CD1c-positive myeloid dendritic cell (primary cell): Measurements from ENCODE around the gene CDC42.

ENCODE experiments used
- DNase-seq: peaks from one replicate; pipeline ENCODE4 v3.0.0-alpha.2; 2016; ENCODE audit errors: extremely low spot score

Gene CDC42

DNA sequence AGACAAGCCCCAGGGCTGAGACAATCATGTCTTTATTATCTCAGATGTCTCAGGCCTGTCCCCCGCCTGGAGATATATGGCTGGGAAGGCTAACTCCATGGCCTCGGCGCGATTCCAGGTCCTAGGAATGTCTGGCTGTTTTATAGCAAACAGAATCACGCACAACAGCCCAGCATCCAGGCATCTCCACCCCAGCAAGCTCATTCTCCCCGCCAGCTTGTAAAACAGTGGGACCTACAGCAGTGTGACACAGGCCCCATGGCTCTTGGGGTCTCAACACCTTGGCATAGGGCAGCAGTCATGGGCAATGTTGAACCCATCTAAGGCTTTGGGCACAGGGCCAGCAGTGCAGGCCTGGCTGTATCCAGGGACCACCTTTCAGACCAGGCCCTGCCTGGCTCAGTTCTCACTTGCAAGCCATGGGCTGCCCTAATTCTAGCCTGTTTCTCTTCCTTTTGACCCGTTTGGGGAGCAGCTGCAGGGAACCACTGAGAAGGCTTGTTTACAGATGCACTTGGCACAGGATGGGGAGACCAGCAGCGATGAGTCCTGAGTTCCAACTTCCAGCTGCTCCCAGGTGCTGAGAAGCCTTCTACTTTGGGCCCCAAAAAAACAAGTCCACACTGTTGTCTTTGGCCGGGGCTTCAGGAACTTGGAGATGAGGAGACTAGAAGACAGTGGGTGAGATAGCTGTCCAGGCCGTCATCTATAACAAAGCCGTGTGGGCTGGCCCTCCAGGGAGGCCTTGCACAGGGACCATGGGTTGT is 56.0 kb downstream of the CDC42 start:
- no peak for DNase-seq

DNA sequence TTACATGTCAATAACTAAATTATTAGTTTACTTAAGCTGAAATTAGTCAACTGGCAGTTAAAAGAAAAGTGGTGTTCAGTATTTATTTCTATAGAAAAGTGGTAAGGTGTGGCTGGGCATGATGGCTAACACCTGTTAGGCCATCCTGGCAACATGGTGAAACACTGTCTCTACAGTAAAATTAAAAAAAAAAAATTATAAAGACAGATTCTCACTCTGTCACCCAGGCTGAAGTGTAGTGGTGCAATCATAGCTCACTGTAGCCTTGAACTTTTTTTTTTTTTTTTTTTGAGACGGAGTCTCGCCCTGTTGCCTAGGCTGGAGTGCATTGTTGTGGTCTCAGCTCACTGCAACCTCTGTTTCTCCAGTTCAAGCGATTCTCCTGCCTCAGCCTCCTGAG is 57.5 kb downstream of the CDC42 start:
- DNase-seq = no peak

DNA sequence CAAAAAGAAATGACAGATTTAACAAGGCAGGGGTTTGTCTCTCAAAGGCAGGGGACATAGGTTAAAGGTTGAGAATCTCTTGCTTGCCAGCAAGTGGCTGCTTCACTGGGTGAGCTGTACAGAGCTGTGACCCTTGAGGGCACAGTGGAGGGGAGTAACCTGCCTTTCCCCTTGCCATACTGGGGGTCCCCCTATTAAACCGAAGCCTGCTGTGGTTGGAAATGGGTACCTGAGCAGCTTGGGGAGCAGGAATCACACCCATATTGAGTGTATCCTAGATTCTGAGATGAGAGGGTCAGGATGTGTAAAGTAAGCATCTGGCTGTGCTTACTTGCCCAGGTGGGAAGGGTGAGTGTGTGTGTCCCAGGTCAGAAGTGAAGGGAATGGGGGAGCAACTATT is 58.6 kb downstream of the CDC42 start:
- DNase-seq = no peak

DNA sequence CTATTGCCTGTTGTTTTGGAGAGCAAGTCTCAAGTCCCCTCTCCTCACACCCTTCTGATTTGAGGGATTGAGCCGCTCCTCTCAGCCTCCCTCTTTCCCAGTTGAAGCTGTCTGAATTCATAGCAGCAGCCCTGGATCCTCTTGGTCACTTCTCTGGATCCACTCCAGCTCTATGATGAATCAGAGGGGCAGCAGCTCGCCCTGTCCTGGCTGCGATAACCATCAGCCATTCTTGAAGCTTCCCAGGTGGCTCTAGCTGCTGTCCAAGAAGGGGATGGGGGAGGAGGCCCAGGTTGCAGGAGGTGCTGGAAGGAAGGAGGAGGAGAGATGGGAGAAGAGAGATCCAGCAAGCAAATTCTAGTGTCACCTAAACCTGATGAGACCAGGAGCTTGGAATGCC is 59.1 kb downstream of the CDC42 start:
- no peak for DNase-seq

DNA sequence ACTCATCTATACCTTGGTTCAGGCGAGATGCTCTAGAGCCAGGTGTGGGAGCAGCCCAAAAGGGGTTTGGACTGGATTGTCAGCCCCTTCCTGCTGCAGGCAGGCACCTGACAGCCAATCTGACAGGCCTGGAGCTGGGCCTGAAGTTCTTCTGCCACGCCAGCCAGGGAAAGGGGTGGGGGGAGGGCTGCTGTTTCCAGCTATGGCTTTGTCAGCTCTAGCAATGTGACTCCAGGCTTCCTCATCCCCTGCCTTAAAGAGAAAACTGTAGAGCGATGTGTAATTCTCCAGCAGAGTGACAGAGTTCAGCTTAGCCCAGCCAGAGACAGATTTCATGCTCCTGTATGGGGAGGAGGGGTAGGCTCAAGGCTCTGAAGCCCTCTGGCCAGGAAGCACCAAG is 60.0 kb downstream of the CDC42 start:
- DNase-seq = no peak

DNA sequence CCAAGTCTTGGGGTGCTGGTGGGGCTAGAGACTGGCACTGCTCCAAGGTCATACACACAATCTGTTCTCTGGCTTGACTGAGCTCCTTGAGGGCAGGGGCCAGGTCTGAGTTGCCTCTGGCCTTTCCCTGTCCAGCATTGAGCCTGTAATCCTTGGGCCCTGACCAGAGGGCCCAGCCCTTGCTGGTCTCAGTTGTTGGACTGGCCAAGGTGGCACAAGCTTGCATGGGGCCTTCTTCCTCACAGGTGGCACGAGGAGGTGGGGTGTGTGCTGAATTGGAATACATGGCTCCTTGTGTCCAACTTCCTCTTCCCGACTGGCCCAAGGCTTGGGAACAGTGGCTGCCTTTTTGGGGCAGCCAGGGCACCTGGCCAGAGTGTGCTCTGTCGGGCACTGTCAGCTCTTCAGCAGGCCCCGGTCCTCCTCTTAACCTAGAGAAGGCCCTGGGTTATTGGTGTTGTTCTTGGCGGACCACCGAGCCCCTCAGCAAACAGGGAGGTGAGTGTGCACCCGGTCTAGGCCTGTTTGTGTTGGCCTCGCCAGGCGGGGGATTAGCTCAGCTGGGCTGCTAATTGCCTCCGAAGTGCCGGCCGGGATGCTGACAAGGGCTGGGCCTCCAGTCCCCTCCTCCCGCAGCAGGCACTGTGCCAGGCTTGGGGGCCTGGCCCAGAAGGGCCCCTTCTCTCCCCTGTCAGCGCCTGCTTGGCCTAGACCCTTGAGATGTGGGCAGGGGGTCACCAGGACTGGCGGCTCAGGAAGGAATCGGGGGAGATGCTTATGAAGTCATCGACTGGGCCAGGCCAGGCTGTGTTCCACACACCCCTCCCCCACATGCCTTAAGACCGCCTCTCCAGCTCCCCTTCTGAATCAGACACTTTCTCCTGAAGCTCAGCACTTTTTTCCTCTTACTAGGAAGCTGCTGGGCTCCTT is 61.8 kb downstream of the CDC42 start:
- no peak for DNase-seq

DNA sequence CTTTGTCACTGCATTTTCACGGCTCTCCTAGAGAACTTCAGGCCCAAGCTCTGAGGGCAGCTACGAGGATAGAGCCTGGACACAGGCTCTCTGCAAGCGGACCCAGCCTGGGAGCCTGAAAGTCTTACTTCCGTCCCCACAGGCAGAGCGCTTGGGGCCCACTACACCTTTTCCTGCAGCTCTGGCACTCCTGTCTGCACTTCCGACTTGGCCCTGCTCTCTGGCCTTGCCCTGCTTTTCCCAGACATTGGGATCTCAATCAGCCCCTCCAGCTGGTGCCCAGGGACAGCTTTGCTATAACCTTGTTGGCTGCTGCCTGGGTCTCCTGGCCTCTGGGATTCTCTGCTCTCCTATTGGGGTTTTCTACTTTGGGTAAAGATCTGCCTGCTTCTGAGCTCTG is 62.8 kb downstream of the CDC42 start:
- DNase-seq = no peak

DNA sequence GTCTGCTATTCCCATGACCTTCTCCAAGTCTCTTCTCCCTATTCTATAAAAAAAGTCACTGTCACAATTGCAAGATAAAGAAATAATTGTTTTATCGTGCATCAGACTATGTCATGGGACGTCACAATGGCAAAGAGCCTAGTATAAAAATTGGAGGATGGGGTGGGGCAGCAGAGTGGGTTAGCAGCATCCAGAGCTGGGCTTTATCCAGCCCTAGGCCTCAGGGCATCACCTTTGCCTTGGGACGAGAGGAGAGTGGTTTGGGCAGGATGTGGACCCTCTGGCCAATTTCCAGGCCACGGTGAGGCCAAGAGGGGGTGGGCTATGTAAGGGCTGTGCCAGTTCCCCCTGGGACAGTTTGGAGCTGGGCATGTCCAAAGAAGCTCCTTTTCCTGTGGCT is 64.7 kb downstream of the CDC42 start:
- no peak for DNase-seq

DNA sequence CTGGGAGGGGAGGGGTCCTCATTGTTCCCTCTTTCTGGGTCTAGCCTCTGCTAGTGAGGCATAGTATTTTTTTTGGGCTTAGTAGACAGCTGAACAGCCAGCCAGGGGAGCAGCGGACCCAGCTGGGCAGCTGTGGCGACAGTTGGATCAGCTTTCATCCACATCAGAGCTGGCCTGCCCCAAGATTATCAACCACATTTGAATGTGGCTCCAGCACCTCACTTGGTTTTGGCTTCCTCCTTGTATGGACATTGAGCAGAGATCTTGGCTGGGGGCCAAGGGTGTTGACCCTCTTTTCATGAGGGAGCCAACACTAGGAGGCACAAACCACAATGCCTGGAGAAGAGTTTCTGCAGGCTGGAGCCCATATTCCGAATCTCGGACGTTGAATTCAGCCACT is 65.3 kb downstream of the CDC42 start:
- DNase-seq = no peak

DNA sequence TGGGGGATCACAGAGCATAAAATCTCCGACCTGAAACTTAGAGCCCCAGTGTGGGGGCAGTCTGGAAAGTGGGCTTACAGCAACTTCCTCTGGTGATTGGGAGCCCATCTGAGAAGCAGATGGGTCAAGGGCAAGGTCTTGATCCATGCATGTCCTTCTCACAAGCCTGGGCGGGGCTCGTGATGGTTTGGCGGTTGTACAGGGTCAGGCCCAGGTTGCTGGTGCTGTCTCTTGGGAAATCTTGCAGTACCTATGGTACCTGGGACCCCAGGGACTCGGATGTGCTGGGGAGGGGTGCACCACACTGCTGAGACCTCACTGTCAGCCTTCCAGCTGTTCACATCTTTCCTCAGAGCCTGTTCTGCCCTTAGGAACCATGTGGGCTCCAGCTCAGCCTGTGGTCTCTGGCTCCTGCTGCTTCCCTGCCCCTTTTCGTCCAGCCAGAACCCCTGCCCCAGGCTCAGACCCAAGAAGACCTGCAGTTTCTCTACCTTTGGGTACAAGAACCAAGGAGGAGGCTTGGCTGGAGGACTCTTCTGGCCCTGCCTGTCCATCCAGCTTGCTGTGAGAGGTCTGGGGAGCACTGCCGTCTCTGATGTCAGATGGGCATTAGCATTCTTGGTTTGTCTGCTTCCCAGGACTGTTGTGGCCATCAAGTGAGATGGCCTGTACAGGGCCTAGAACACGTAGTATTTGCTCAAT is 65.9 kb downstream of the CDC42 start:
- no peak for DNase-seq

DNA sequence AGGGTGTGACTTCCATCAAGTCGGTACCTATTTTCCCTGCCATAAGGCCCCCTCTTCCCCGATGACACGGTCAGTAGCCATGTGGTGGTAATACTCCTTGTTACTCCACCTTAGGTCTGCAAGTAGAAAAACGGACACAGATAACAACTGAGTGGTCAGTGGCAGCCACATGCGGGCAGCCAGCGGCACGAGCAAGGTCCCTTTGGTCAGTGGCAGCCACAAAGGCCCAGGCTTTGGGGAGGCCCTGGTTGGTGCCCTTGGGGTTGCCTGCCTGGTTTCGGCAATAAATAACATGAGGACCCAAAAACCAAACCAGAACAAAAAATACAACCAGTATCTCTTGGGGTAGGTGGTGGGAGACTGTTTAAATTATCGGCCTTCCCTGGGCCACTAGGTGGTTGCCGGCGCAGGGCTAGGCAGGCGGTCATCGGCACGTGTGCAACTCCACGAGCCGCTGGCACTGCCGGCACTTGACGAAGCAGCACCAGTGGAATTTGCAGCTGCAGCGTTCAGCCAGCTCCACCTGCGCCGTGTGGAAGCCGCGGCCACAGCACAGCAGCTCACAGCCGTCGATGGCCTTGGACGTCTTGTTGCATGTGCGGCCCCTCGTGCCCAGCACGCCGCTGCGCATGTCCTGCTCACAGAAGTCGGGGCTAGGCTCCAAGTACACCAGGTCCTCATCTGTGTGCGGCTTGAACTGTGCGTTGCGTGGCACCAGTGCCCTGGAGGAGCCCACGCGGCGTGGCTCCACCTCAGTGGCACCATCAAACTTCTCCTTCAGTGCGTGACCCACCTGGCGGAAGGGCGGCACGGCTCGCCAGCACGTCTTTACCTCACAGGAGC is 67.3 kb downstream of the CDC42 start:
- no peak for DNase-seq

DNA sequence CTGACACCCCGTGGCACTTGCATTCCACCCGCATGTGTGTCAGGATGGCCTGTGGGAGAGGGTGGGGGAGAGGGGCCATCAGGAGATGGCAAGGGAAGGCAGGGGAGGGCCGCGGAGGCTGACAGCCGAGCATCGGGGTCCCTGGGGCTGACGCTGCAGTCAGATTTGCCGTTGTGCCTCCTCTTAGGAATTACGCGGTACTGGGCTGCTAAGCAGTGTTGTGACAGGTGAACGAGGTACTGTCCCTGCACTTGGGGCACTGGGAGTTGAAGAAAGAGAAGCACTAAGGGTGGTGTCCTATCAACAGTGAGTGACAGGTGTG is 67.9 kb downstream of the CDC42 start:
- DNase-seq = no peak

DNA sequence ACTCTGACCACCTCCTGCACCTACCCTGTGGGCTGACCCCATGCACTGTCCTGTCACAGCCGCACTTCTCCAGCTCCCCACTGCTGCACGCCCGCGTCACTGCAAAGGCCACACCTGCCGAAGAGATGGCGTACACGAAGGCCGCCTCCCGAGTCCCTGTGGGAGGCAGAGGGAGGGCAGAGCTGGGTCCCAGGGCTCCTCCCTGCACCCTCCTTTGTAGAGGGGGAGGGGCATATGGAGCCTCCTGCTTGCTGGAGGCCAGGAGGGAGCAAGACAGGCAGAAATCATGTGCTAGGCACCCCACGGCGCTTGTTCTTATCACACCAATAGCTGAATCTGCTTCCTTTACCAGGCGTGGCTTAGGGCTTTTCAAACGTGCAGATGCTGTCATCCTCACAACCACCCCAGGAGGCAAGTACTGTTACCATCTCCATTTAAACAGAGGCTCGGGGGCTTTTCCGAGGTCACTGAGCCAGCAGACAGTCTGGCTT is 69.0 kb downstream of the CDC42 start:
- no peak for DNase-seq

DNA sequence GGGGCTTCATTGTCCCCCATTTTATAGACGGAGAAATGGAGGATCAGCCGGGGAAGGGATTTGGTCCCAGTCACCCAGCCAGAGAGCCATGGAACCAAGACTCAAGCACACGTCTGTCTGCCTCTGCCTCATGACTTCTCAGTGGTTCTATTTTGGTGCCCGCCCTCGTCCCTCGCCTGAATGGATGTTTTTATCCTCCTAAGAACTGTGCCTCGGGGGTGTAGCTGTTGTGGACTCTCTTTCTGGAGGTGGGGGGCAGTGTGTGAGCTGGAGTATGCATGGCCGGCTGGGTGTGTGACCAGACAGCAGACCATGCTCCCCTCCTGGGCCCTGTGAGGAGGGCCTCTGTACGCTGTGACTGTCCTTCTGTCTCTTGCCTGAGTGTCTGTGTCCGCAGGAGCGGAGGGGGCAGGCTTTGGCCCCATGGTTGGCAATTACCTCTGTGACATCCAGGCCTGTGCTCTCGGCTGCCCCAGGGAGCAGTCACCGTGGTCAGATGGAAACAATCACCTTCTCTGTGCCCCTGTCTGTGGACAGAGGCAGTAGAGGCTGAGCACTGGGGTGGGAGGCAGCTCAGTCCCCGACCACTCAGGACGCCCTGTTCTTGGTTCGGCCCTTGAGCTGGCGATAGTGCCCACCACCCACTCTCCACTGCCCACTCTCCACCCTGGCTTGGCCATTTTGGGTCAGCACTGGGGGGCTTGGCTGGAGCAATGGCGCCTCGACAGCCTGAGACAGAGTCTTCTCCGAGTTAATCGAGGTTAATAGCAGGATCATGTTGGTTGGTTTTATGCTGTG is 70.0 kb downstream of the CDC42 start:
- DNase-seq = no peak

DNA sequence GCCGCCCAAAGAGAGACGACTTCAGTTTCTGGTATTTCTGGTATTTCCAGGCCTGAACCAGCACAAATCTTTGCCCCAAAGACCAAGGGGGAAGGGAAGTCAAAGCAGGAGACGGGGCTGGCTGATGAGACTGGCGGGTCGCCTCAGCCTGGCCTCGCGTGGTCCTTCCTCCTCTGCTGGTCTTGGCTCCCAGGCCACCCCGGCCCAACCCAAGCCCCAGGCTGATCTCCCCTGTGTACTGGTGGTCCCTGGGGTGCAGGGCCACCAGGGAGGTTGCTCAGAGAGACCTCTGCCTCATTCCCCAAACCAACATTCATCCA is 70.5 kb downstream of the CDC42 start:
- DNase-seq = no peak

DNA sequence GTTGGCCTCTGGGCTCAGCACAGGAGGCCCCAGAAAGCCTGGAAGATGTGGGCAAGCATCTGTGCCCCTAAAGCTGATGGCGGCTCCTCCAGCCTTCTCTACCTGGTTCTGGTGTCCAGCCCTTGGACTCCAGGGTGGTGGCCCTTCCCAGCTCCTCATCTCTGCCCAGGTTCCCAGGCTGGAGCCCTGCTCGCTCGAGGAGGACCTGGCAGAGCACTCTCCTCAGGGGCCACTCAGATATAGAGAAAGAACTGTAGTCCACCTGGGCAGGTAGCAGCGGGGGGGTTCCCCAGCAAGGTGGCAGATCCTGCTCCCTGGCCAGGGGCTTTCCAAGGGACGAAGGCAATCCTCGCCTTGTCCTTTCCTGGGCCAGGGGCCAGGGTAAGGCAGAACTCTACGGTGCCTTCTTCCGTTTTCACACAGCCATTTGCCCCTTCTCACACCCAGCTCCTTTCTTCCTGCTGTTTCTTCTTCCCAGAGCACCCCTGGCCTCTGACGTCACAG is 71.4 kb downstream of the CDC42 start:
- no peak for DNase-seq

DNA sequence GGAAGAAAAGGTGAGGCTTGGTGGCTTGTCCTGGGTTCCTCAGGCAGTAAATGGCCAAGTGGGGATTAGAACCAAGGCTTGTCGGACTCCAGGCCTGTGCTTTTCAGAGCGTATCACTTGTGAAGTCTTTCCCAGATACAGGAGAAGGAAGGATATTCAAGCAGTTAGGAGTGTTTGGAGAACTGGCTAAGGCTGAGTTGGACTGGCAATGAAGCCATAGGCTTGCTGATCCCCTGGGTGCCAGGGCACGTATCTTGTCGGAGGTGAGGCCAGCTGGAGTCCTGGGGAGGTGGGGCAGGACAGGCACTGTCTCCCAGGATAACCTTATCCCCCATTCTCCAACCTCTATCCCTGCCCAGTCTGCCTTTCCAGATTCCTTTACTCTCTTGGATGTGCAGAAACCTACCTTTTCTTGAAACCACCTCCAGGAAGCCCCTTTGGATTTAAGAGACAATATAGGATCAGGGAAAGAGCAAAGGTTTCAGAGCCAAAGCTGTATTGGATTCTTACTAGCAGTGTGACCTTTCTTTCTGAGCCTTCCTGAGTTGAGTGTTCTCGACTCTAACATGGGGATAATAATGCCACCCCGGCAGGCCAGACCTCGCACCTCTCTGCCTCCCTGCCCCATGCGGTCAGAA is 72.2 kb downstream of the CDC42 start:
- DNase-seq = no peak

DNA sequence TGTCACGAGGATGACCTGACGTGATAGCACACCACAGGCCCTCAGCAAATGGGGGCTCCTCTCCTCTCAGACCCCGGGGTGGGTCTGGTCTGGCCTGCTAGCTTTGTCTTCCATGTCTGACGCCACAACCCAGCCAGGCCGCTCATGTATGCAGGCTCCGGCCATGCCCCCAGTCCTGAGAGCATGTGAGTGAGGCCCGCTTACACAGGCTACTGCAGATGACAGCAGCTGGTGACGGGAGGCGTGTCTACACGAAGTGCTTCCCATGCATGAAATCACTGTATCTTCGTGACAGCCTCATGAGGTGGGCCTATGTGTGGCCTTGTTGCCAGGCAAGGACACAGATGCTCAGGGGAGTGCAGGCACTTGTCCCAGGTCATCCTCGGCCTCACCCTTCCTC is 74.0 kb downstream of the CDC42 start:
- no peak for DNase-seq

DNA sequence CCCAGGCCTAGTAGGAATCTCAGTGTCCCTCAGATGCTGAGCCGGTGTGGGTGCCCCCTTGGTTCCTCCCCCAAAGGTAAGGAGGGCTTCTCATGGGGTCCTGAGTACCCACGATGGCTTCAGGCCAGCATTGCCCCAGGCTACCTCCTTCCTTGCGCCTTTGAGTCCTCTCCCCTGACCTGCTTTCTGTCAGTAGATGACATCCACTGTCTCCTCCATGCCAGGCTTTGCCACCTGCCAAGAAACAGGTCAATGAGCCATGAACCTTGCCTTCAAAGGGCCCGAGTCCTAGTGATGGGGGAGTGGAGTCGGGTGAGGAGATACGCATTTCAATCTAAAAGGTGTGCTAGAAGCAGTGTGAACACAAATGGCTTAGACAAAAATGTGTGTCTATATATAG is 74.7 kb downstream of the CDC42 start:
- DNase-seq = no peak

DNA sequence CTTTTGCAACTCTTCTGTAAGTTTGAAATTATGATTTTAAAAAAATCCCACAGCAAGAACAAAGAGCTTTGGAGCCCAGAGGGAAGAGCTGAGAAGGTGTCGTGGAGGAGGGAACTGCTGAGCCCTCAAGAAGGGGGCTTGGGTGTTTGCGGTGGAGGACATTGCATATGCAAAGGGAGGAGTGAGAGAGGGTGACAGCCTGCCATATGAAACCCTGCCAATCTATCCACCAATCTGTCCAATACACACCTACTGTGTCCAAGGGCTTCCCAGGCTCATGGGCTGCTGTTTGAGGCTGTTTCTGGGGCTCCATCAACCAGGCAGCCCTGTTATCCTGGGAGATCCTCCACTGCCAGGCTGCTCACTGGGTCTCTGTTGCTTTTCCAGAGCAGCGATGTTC is 75.2 kb downstream of the CDC42 start:
- no peak for DNase-seq
